Right lobe of liver (tissue), 4 donors: ENCODE measurements around the gene C20orf96.

Experiments
- POLR2A ChIP-seq: fragments of 450-650 bp; IDR thresholded peaks from one replicate; pipeline ENCODE4 v1.6.1; 2017; ENCODE audit warnings: antibody characterized with exemption, mild to moderate bottlenecking
- TF ChIP-seq, protein P1 (sequence below), 4 donors: fragments of 200-600 bp in 3 of 4; fragments of 450-650 bp in 1 of 4; IDR thresholded peaks; one replicate each; pipeline versions ENCODE4 v1.5.1 to v1.8.0; 2016 to 2022; ENCODE audit warnings: antibody characterized with exemption in 4 of 4, mild to moderate bottlenecking in 2 of 4
- donor health status: DM: no; HTN: no; CAD: no.
- donor health status: DM: no; HTN: no; CAD: no.
- donor health status: DM: no; HTN: yes; CAD: no.

DNA sequence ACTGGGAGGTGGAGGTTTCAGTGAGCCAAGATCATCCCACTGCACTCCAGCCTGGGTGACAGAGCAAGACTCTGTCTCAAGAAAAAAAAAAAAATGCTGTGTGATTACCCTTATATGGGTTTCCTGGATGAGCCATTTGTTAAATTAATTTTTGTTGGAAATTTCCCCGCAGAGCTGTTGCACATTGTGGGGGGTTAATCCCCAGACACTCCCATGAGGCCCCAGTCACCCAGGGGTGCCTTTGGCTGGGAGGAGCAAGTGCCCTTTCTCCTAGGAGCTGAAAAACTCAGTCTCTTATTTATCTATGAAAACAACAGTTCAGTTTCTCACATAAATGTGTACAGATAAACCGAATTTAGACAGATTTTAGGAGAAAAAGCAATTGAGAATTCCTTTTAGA lies 37.7 kb downstream of the C20orf96 start:
- TF ChIP-seq, protein P1, sequence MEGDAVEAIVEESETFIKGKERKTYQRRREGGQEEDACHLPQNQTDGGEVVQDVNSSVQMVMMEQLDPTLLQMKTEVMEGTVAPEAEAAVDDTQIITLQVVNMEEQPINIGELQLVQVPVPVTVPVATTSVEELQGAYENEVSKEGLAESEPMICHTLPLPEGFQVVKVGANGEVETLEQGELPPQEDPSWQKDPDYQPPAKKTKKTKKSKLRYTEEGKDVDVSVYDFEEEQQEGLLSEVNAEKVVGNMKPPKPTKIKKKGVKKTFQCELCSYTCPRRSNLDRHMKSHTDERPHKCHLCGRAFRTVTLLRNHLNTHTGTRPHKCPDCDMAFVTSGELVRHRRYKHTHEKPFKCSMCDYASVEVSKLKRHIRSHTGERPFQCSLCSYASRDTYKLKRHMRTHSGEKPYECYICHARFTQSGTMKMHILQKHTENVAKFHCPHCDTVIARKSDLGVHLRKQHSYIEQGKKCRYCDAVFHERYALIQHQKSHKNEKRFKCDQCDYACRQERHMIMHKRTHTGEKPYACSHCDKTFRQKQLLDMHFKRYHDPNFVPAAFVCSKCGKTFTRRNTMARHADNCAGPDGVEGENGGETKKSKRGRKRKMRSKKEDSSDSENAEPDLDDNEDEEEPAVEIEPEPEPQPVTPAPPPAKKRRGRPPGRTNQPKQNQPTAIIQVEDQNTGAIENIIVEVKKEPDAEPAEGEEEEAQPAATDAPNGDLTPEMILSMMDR (IDR thresholded peaks at IDR 0.05), result no peak
- TF ChIP-seq POLR2A, result no peak
